HepG2 (cell line): Measurements from ENCODE around the gene SLC39A3. TPM values are rescaled to one million over a fixed set of nuclear protein-coding genes. Genes with fewer than 3 reads are reported as not detected.
A peak's percentile ranks its signal among the peaks of the same experiment; 100 is the strongest.

Source experiments
- ATAC-seq: fragments of 200-7000 bp; cut with Tn5 transposase; 3 replicates; pipeline ENCODE4 v1.9.1; 2020; ENCODE audit warnings: mild to moderate bottlenecking, moderate library complexity
- BruUV-seq: library from RNA; stranded (reverse); fragments of 400-500 nt; replicated peaks from 2 replicates; lab custom pipeline; 2021; lab: Mats Ljungman, UMichigan
- CTCF ChIA-PET: fragments of 300-600 bp; formaldehyde crosslinking; extraction: SDS; loops from one replicate; lab custom pipeline; 2021; ENCODE audit warnings: low total read pairs, inconsistent platforms, low intra/inter-chr PET ratio; lab: Yijun Ruan, JAX
- POLR2A ChIA-PET: fragments of 350-600 bp; sonication (Branson Sonifier 250); formaldehyde crosslinking; loops from one replicate; lab custom pipeline; 2020; ENCODE audit warnings: antibody characterized with exemption, inconsistent platforms; lab: Yijun Ruan, JAX
- DNase-seq: peaks from one replicate; pipeline ENCODE4 v3.0.0-alpha.2; 2015; ENCODE audit warnings: low spot score
- FAIRE-seq: peaks from 3 replicates; lab custom pipeline; 2011; peaks lifted over from hg19 to GRCh38; lab: Jason Lieb, UNC
- H2AFZ ChIP-seq: one replicate; pipeline ENCODE4 v1.6.1; 2011; ENCODE audit warnings: low read length, inconsistent platforms
- H3K27ac ChIP-seq: fragments of 300-600 bp; 3 replicates; pipeline ENCODE4 v1.8.0; 2011; ENCODE audit warnings: mixed run types, mild to moderate bottlenecking, mixed read lengths, low read length, inconsistent platforms; ENCODE audit not compliant: insufficient read depth; ENCODE audit errors: extremely low read length
- H3K27me3 ChIP-seq, 2 experiments: fragments of 200-600 bp in 1 of 2; 2 replicates in 1 of 2; 3 replicates in 1 of 2; pipeline versions ENCODE4 v1.6.0 to v1.8.0; 2011; ENCODE audit warnings: low read length in 2 of 2, mild to moderate bottlenecking in 2 of 2, moderate library complexity in 2 of 2, inconsistent platforms in 1 of 2; ENCODE audit not compliant: insufficient read depth in 2 of 2, control insufficient read depth in 1 of 2
- H3K36me3 ChIP-seq, 2 experiments: fragments of 200-600 bp in 1 of 2; replicated peaks in 1 of 2; 2 replicates in 1 of 2; 3 replicates in 1 of 2; pipeline versions ENCODE4 v1.5.1 to v1.8.0; 2011; ENCODE audit warnings: low read length in 2 of 2, inconsistent platforms in 1 of 2; ENCODE audit not compliant: insufficient read depth in 2 of 2, control insufficient read depth in 1 of 2
- H3K4me1 ChIP-seq: 2 replicates; pipeline ENCODE4 v1.5.1; 2012; ENCODE audit warnings: low read length, inconsistent platforms; ENCODE audit not compliant: insufficient read depth
- H3K4me2 ChIP-seq: 2 replicates; pipeline ENCODE4 v1.6.0; 2011; ENCODE audit warnings: low read depth, low read length, inconsistent platforms
- H3K4me3 ChIP-seq, 3 experiments: fragments of 200-600 bp in 1 of 3; sonication (generic), shearing (Covaris generic) in 1 of 3; replicated peaks in 1 of 3; 2 replicates each; pipeline ENCODE4 v1.5.1; 2011 to 2016; ENCODE audit warnings: low read length in 3 of 3, inconsistent platforms in 2 of 3, low read depth in 2 of 3, mild to moderate bottlenecking in 2 of 3, control low read depth in 1 of 3, mixed read lengths in 1 of 3; ENCODE audit not compliant: insufficient read depth in 1 of 3
- H3K79me2 ChIP-seq: one replicate; pipeline ENCODE4 v1.6.1; 2011; ENCODE audit warnings: low read length, inconsistent platforms; ENCODE audit not compliant: insufficient read depth
- H3K9ac ChIP-seq: 2 replicates; pipeline ENCODE4 v1.6.0; 2011; ENCODE audit warnings: mild to moderate bottlenecking, low read depth, low read length, inconsistent platforms; ENCODE audit not compliant: insufficient read depth
- H3K9me3 ChIP-seq: 2 replicates; pipeline ENCODE4 v1.5.1; 2012; ENCODE audit warnings: mild to moderate bottlenecking, low read length
- H4K20me1 ChIP-seq: 2 replicates; pipeline ENCODE4 v1.6.0; 2011; ENCODE audit warnings: inconsistent platforms, mild to moderate bottlenecking, low read length, moderate library complexity; ENCODE audit not compliant: insufficient read depth
- AGO2 ChIP-seq: fragments of 200-400 bp; formaldehyde crosslinking; optimal IDR thresholded peaks from 2 replicates; pipeline ENCODE3; 2017; ENCODE audit warnings: mild to moderate bottlenecking, low read depth, low read length, moderate library complexity
- NR2F2 ChIP-seq: IDR thresholded peaks from 2 replicates; pipeline ENCODE4 v1.6.1; 2012; ENCODE audit warnings: low read depth, inconsistent platforms, borderline replicate concordance
- RBM22 ChIP-seq: fragments of 200-400 bp; formaldehyde crosslinking; optimal IDR thresholded peaks from 2 replicates; pipeline ENCODE3; 2017; ENCODE audit warnings: mild to moderate bottlenecking, low read length, moderate library complexity
- ZNF775 ChIP-seq: sonication (generic); formaldehyde crosslinking; IDR thresholded peaks from 2 replicates; pipeline ENCODE4 v1.4.0; 2020; ENCODE audit warnings: missing genetic modification reagents, mild to moderate bottlenecking, moderate library complexity, borderline replicate concordance
- WGBS: methylation state at CpG from one replicate; pipeline ENCODE4 v1.1.6; 2017; ENCODE audit warnings: low lambda C conversion rate; 5-methylcytosine and 5-hydroxymethylcytosine counted together
- in situ Hi-C: cut with HindIII; loops from 2 replicates; pipeline ENCODE4 v1.10.0; 2017; ENCODE audit warnings: low pct_unique_long_range_greater_than_20kb; ENCODE audit not compliant: extremely low pct_ligation_motif_present
- intact Hi-C: fragments of 100-400 bp; cut with micrococcal nuclease; formaldehyde crosslinking; loops from one replicate; pipeline ENCODE4 v1.10.0; 2022; ENCODE audit not compliant: unreplicated experiment
- polyA plus RNA-seq, 8 experiments: library from polyadenylated mRNA; depleted of rRNA in 3 of 8; stranded (reverse) in 7 of 8; unstranded in 1 of 8; fragments of >200 nt; fragmentation: Illumina TruSeq in 4 of 8; extraction: Trizol in 4 of 8; gene quantifications; 2 replicates each; pipeline versions ENCODE4 v1.2.1 to v1.2.3, GENCODE V29; 2011 to 2016; ENCODE audit warnings: low read depth in 4 of 8, missing spikeins in 1 of 8, mixed read lengths in 1 of 8; ENCODE audit not compliant: insufficient read depth in 1 of 8
- total RNA-seq, 5 experiments: library from RNA; depleted of rRNA; stranded (reverse); fragments of >200 nt; fragmentation: Illumina TruSeq; extraction: Trizol; gene quantifications; 2 replicates each; pipeline ENCODE4 v1.2.3, GENCODE V29; 2016; ENCODE audit warnings: low read depth in 1 of 5
- TF ChIP-seq, protein P1 (sequence below): sonication (generic); formaldehyde crosslinking; IDR thresholded peaks from 2 replicates; pipeline ENCODE4 v1.9.0; 2021; ENCODE audit warnings: missing genetic modification reagents, mild to moderate bottlenecking, borderline replicate concordance

SLC39A3 gene
- total and polyA plus RNA-seq, 2 of the 13 experiments (the other 11 are each of a cell fraction or from before 2014, with no cell fraction given), result 33.6 to 41.6 TPM

DNA sequence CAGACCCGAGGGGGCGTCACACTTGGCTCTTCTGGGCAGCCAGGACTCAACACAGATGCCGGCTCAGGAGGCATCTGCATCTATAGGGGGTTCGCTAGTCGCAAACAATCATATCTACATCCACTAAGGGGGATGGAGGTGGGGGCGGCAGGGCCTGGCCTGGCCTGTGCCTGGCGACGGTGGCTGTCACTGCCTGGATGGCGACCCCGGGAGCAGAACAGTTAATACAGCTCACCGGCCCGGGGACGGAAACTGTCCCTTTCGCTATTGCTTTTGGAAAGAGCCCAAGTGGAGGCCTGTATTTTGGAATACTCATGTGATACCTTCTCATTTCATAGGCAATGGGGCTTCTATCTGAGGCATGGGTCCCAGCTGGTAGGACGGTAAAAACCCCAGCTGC is 25.6 kb upstream of the SLC39A3 start:
- BruUV-seq, result no TSS peak
- Histone ChIP-seq H3K9ac (no peak overlapping the region), H3K4me2 (no peak overlapping the region), H3K36me3 (peaks cover 36 to 73% of the 10 kb centered on the region in 2 experiments; a peak in 4 of 5 replicates), H2AFZ (no peak overlapping the region), H3K9me3 (no peaks in the 10 kb centered on the region), H3K4me3 (no peak overlapping the region)
- WGBS, result 95% methylated on average over 15 of the region's 15 CpGs
- in situ Hi-C loops, result no loop called here
- DNase-seq, result no peak
- CTCF ChIA-PET, result no interaction called here
- intact Hi-C loops, result no loop called here
- TF ChIP-seq ZNF775, result no peak
- TF ChIP-seq, protein P1, sequence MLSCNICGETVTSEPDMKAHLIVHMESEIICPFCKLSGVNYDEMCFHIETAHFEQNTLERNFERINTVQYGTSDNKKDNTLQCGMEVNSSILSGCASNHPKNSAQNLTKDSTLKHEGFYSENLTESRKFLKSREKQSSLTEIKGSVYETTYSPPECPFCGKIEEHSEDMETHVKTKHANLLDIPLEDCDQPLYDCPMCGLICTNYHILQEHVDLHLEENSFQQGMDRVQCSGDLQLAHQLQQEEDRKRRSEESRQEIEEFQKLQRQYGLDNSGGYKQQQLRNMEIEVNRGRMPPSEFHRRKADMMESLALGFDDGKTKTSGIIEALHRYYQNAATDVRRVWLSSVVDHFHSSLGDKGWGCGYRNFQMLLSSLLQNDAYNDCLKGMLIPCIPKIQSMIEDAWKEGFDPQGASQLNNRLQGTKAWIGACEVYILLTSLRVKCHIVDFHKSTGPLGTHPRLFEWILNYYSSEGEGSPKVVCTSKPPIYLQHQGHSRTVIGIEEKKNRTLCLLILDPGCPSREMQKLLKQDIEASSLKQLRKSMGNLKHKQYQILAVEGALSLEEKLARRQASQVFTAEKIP (CRISPR knock-in tag), result no peak
- TF ChIP-seq AGO2, result peak; percentile 33
- TF ChIP-seq, all 625 proteins: peak for 1
- POLR2A ChIA-PET, result no interaction called here
- Histone ChIP-seq H4K20me1 (peaks cover 10% of the 10 kb centered on the region; the same call in 1 of the 2 replicates), H3K79me2 (peaks cover 16% of the 10 kb centered on the region), H3K4me1 (no peaks in the 10 kb centered on the region), H3K27ac (no peak overlapping the region), H3K27me3 (no peaks in the 10 kb centered on the region)
- FAIRE-seq, result no peak
- no peak for ATAC-seq

GRCh38 chr19:2764945-2765344 is 25.1 kb upstream of the SLC39A3 start:
- no TSS peak for BruUV-seq
- CTCF ChIA-PET, result no interaction called here
- 93% methylated on average over 9 of the region's 21 CpGs for WGBS
- Histone ChIP-seq H3K9ac (no peak overlapping the region), H3K79me2 (peaks cover 11% of the 10 kb centered on the region), H2AFZ (no peak overlapping the region), H3K9me3 (no peaks in the 10 kb centered on the region), H3K36me3 (peaks cover 36 to 73% of the 10 kb centered on the region in 2 experiments; a peak in 4 of 5 replicates), H3K4me3 (no peak overlapping the region), H4K20me1 (peaks cover 10% of the 10 kb centered on the region; the same call in 1 of the 2 replicates), H3K4me1 (no peaks in the 10 kb centered on the region), H3K27ac (no peak overlapping the region), H3K27me3 (no peaks in the 10 kb centered on the region), H3K4me2 (no peak overlapping the region)
- in situ Hi-C loops (no loop called here), intact Hi-C loops (no loop called here)
- DNase-seq (no peak), FAIRE-seq (no peak), ATAC-seq (no peak)
- POLR2A ChIA-PET, result no interaction called here
- TF ChIP-seq NR2F2 (no peak), RBM22 (peak; percentile 12)
